Mucosa of descending colon (tissue), 3 donors: ENCODE data around the gene BRSK1. TPM values are rescaled to one million over a fixed set of nuclear protein-coding genes. Genes with fewer than 3 reads are reported as not detected.

ENCODE experiments used
- ATAC-seq: fragments of 200-7000 bp; cut with Tn5 transposase; one replicate; pipeline ENCODE4 v1.9.1; 2020; ENCODE audit warnings: mild to moderate bottlenecking, moderate library complexity
- DNase-seq, 3 donors: peaks; one replicate each; pipeline ENCODE4 v3.0.0-alpha.2; 2020
- H3K36me3 ChIP-seq: fragments of 200-600 bp; one replicate; pipeline ENCODE4 v1.8.0; 2021; ENCODE audit warnings: low read depth, mild to moderate bottlenecking
- H3K4me1 ChIP-seq: fragments of 200-600 bp; one replicate; pipeline ENCODE4 v1.8.0; 2021; ENCODE audit warnings: low read depth, mild to moderate bottlenecking
- H3K4me3 ChIP-seq: fragments of 200-600 bp; one replicate; pipeline ENCODE4 v1.8.0; 2021; ENCODE audit warnings: mild to moderate bottlenecking
- H3K9me3 ChIP-seq: fragments of 200-600 bp; one replicate; pipeline ENCODE4 v1.8.0; 2021; ENCODE audit warnings: mild to moderate bottlenecking
- CTCF ChIP-seq: fragments of 200-600 bp; IDR thresholded peaks from one replicate; pipeline ENCODE4 v1.8.0; 2022; ENCODE audit warnings: antibody characterized with exemption, mild to moderate bottlenecking
- intact Hi-C, 2 donors: fragments of 100-400 bp; cut with DNase I in 1 of 2; cut with micrococcal nuclease in 1 of 2; formaldehyde crosslinking; loops; one replicate each; pipeline versions ENCODE4 v1.11.0 to v1.11.1; 2022; cut with DNase I, micrococcal nuclease
- total RNA-seq, 3 donors: library from RNA; stranded (reverse); fragmentation: NEBNext Ultra II Directional in 2 of 3; extraction: Animal tissue kit (Norgen Biotek cat#: 25700) in 2 of 3; gene quantifications; one replicate each; pipeline versions ENCODE4 v1.2.1 to v1.2.4, GENCODE V29; 2021 to 2023
- donor health status: DM: no; HTN: no; CAD: no; lungs with moderate emphysema.
- donor health status: DM: no; HTN: no; CAD: no.
- donor health status: DM: no; HTN: yes; CAD: no.

The BRSK1 gene
- total RNA-seq, 3 donors from 2014 or later: 1.6 to 18.1 (median 1.9) TPM

GRCh38 chr19:55315956-55316525 is 32.2 kb downstream of the BRSK1 start:
- ATAC-seq: no peak
- Histone ChIP-seq H3K9me3 (no peaks in the 10 kb centered on the region), H3K36me3 (no peaks in the 10 kb centered on the region), H3K4me1 (no peaks in the 10 kb centered on the region), H3K4me3 (no peak overlapping the region)
- TF ChIP-seq CTCF: no peak
- DNase-seq: no peak
- intact Hi-C loops: no loop called here

DNA sequence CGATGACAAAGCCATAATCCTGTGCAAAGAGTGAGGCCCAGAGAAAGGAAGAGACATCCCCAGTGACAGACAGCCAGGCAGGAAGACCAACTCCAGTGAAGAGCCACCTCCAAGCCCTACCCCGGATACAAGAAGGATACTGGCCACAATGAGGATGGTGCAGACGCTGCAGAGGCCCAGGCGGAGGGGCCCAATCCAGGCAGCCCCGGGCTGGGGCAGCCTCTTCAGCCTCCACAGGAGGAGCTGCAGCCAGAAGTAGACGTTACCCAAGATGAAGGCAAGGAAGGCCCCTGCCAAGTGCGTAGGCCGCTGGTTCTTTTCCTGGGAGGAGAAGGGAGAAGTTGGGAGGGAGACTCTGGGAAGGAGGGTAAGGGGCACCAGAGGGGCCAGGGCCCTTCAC is 32.8 kb downstream of the BRSK1 start:
- TF ChIP-seq CTCF: no peak
- DNase-seq (no peak), ATAC-seq (no peak)
- Histone ChIP-seq H3K36me3 (no peaks in the 10 kb centered on the region), H3K9me3 (no peaks in the 10 kb centered on the region), H3K4me3 (no peak overlapping the region), H3K4me1 (no peaks in the 10 kb centered on the region)
- intact Hi-C loops: no loop called here

DNA sequence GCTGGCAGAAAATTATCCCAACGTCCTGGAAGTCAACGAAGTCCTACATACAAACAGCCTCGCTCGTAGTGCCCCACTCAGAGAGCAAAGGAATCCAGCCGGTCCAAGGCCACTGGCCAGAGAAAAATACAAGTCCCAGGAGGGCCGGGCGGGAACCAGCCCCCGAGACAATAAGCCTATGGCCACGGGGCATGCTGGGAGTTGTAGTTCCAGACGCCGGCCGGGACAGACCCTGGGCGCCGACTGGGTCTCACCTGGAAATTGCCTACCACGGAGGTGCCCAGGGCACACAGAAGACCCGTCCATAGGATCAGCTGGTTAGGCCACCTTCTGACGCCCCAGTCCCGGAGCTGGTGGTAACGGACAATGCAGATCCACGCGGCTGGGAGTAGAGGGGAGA is 36.0 kb downstream of the BRSK1 start:
- no peaks in the 10 kb centered on the region for H3K9me3 ChIP-seq
- DNase-seq: peak in 1 of 3 donors; percentile 38
- no peaks in the 10 kb centered on the region for H3K36me3 ChIP-seq
- peaks cover 9% of the 10 kb centered on the region for H3K4me1 ChIP-seq
- no peak for TF ChIP-seq CTCF
- intact Hi-C loops: no loop called here
- no peak for ATAC-seq
- no peak overlapping the region for H3K4me3 ChIP-seq

GRCh38 chr19:55320844-55321419 is 37.1 kb downstream of the BRSK1 start:
- peaks cover 9% of the 10 kb centered on the region for H3K4me1 ChIP-seq
- no peak for TF ChIP-seq CTCF
- no peak overlapping the region for H3K4me3 ChIP-seq
- intact Hi-C loops: no loop called here
- H3K9me3 ChIP-seq: no peaks in the 10 kb centered on the region
- H3K36me3 ChIP-seq: no peaks in the 10 kb centered on the region
- ATAC-seq (peak; percentile 6), DNase-seq (no peak)

DNA sequence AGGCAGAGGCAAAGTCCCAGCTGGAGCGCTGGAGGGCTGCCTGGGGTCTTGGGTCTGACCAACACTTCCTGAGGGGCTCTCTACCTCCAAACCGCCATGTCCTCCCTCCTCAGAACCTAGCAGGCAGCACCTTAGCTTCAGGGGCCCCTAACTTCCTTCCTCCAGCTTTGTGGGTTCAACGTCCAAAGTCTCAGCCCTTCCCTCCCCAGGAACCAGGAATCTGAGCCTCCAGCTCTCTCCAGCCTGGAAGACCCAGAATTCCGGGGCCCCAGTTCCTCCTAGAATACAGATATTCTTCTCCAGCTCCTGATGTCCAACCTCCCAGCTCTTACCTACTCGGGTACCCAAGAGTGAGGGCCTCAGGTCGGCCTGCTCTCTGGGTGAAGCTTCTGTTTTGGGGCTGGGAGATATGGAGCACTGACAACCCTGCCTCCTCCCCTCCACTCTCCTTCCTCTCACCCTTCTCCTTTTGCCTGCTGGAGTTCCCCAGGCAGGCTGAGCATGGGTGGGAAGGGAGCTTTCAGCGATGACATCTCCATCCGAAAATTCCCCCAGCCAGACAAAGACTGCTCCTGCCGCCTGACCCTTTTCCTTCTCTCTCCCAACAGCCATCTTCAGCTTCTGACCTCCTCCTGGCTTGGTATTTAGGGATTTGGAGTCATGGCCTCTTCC is 37.8 kb downstream of the BRSK1 start:
- peaks cover 9% of the 10 kb centered on the region for H3K4me1 ChIP-seq
- DNase-seq (peak in 1 of 3 donors; percentile 47), ATAC-seq (peak; percentile 84)
- H3K4me3 ChIP-seq: no peak overlapping the region
- no peaks in the 10 kb centered on the region for H3K9me3 ChIP-seq
- H3K36me3 ChIP-seq: no peaks in the 10 kb centered on the region
- no peak for TF ChIP-seq CTCF
- intact Hi-C loops: no loop called here
